IPS-18a (cell line): ENCODE data around the gene DOCK10.

Experiments
- H3K27ac ChIP-seq: one replicate; pipeline ENCODE4 v1.5.1; 2013; ENCODE audit warnings: low read length
- H3K27me3 ChIP-seq: one replicate; pipeline ENCODE4 v1.6.1; 2013; ENCODE audit warnings: mild to moderate bottlenecking, low read length; ENCODE audit not compliant: control insufficient read depth, insufficient read depth
- H3K36me3 ChIP-seq: one replicate; pipeline ENCODE4 v1.6.1; 2013; ENCODE audit warnings: low read depth, low read length; ENCODE audit not compliant: control insufficient read depth
- H3K4me1 ChIP-seq: one replicate; pipeline ENCODE4 v1.6.1; 2013; ENCODE audit warnings: low read depth, low read length; ENCODE audit not compliant: control insufficient read depth
- H3K4me3 ChIP-seq: one replicate; pipeline ENCODE4 v1.5.1; 2013; ENCODE audit warnings: low read length
- H3K9ac ChIP-seq: one replicate; pipeline ENCODE4 v1.6.1; 2013; ENCODE audit warnings: mild to moderate bottlenecking, low read length, moderate library complexity
- H3K9me3 ChIP-seq: one replicate; pipeline ENCODE4 v1.6.1; 2013; ENCODE audit warnings: low read depth, low read length; ENCODE audit not compliant: control insufficient read depth

DOCK10 gene

DNA sequence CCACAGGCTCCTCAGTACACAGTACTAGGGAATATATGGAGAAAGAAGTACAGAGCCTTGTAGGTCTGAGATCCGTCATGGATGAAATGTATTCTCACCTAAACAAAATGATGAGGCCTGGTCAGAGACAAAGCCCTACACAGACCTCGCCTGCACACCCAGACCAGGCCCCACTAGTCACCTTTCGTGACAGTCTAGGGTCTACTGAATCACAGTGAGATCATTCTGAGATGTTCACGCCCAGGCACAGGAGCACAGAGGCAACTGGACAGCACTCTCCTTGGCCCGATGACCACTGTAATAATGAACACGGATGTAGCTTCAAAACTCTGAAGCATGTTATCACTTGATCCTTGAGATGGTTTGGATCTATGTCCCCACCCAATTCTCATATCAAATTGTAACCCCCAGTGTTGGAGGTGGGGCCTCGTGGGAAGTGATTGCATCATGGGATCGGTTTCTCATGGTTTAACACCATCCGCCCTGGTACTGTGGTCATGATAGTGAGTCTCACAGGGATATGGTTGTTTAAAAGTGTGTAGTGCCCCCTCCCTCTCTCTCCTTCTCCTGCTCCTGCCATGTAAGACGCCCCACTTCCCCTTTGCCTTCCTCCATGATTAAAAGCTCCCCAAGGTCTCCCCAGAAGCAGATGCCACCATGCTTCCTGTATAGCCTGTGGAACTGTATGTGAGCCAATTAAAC is 15.1 kb downstream of the DOCK10 start:
- no peak overlapping the region for H3K4me3 ChIP-seq
- no peak overlapping the region for H3K27ac ChIP-seq
- no peak overlapping the region for H3K9ac ChIP-seq
- H3K27me3 ChIP-seq = no peaks in the 10 kb centered on the region
- no peaks in the 10 kb centered on the region for H3K9me3 ChIP-seq
- H3K36me3 ChIP-seq = no peaks in the 10 kb centered on the region
- H3K4me1 ChIP-seq = no peaks in the 10 kb centered on the region

DNA sequence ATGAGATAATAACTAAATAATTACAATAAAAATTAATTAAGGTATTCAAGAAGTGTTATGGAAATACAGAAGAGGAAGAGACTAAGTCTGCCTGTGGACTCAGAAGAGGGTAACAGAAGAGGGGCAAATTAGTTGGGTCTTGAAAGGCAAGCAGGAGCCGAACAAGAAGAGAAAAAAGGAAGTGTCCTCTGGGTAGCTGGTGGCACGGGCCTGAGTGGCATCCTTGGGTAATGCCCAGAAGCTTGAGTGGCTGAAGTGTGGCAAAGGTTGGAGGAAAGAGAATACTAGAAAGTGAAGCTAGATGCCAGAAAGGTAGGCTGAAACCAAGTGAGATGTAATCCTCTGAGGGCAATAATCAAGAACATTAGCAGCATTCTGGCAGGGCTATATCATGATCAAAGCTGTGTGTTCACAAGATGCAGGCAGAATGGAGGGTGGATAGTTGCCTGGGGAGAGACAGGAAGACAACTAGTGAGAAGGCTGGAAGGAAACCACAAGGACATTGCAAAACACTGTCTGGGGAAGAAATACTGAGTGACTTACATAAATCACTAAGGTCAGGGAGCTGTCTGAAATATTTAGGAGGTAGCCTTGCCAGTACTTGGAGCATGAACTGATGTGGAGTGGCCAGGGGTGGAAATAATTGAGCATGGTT is 16.2 kb downstream of the DOCK10 start:
- Histone ChIP-seq H3K27me3 (no peaks in the 10 kb centered on the region), H3K27ac (no peak overlapping the region), H3K9ac (no peak overlapping the region), H3K9me3 (no peaks in the 10 kb centered on the region), H3K4me3 (no peak overlapping the region), H3K4me1 (no peaks in the 10 kb centered on the region), H3K36me3 (no peaks in the 10 kb centered on the region)

DNA sequence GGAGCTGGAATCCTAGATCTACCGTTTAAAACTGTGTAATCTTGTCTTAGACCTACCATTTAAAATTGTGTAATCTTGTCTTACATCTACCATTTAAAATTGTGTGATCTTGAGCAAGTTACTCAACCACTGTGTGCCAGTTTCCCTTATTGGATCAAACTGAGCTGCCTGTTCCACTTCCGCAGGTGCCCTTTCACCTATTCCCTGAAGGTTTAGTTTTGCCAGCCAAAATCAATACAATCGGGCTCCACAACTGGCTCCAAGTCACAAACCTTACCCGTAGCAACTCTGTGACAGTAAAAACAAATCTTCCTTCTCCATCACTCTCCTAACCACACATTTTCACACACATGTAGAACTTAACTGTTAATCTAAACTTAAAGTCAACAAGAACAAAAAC is 20.1 kb downstream of the DOCK10 start:
- Histone ChIP-seq H3K27ac (no peak overlapping the region), H3K4me1 (no peaks in the 10 kb centered on the region)

DNA sequence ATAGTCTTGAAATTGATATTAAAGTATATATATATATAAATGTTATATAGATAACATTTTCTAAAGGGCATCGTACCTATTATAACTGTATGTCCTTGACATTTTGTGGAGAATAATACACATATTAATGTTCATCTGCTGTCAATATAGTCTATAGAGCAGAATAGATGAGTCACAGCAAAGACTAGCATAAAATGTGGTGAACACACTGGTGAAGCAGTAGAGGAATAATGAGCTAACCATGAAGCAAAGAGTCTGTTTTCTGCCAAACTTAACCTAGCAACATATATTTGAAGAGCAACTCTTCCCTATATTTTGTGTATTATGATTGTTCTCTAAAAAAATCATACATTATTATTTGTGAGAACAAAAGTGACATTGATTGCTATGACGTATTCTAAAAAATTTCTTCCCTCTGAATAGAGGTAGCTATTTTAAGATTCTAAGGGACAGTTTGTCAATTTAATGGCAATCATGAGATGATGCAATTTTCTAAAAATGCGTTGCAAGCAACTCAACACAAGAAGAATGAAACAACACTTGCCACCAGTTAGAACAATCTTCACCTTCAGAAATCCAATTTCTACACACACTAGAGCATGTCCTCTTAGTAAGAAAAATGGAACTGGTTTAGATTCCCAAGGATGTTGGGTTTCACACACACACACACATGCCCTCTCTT is 22.0 kb downstream of the DOCK10 start:
- Histone ChIP-seq H3K27ac (no peak overlapping the region), H3K9me3 (no peaks in the 10 kb centered on the region), H3K4me1 (no peaks in the 10 kb centered on the region), H3K9ac (no peak overlapping the region), H3K27me3 (no peaks in the 10 kb centered on the region), H3K36me3 (no peaks in the 10 kb centered on the region), H3K4me3 (no peak overlapping the region)

More for the DNA sequence above, 20.1 kb downstream of the DOCK10 start:
- Histone ChIP-seq H3K4me3 (no peak overlapping the region), H3K27me3 (no peaks in the 10 kb centered on the region), H3K36me3 (no peaks in the 10 kb centered on the region), H3K9me3 (no peaks in the 10 kb centered on the region), H3K9ac (no peak overlapping the region)

DNA sequence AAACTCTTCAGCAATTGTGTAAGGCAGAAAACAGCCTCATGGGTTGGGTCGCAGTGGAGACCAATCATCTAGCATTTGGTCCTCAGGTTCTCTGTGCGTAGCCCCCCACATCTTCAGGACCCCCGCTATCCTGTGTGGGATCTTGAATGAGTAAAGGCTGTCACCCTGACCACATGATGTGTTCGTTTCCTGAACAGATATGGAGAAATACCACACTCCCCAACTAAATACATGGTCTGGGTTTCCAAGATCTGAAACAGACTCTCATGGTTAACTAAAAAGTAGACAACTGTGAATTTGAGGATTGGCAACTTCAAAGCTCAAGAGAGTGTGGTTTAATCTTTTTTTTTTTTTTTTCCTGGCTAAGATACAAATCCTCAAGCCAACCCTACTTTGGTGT is 23.2 kb downstream of the DOCK10 start:
- no peak overlapping the region for H3K9ac ChIP-seq
- H3K27ac ChIP-seq = no peak overlapping the region
- no peaks in the 10 kb centered on the region for H3K27me3 ChIP-seq

DNA sequence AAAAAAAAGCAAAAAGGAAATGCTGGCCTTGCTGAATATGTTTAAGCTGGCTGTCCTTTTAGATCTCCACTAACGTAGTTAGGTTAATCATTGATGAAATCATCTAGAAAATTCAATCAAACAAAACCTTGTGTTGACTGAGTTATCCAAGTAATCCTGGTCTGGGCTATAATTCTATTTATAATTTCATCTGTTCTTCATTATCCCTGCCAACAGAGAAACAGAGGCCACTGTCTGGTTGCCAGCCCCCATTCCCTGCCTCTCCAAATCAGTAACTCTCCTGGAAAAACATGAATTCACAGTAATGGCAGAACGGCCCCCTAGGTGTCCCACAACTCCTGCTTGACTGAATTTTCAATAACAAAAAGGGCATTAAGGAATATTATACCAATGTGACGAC is 24.6 kb downstream of the DOCK10 start:
- Histone ChIP-seq H3K36me3 (no peaks in the 10 kb centered on the region), H3K9me3 (no peaks in the 10 kb centered on the region), H3K4me3 (no peak overlapping the region), H3K4me1 (peaks cover 5% of the 10 kb centered on the region), H3K27me3 (no peaks in the 10 kb centered on the region), H3K9ac (no peak overlapping the region), H3K27ac (no peak overlapping the region)

More for the DNA sequence above, 23.2 kb downstream of the DOCK10 start:
- Histone ChIP-seq H3K9me3 (no peaks in the 10 kb centered on the region), H3K4me3 (no peak overlapping the region), H3K36me3 (no peaks in the 10 kb centered on the region), H3K4me1 (no peaks in the 10 kb centered on the region)

DNA sequence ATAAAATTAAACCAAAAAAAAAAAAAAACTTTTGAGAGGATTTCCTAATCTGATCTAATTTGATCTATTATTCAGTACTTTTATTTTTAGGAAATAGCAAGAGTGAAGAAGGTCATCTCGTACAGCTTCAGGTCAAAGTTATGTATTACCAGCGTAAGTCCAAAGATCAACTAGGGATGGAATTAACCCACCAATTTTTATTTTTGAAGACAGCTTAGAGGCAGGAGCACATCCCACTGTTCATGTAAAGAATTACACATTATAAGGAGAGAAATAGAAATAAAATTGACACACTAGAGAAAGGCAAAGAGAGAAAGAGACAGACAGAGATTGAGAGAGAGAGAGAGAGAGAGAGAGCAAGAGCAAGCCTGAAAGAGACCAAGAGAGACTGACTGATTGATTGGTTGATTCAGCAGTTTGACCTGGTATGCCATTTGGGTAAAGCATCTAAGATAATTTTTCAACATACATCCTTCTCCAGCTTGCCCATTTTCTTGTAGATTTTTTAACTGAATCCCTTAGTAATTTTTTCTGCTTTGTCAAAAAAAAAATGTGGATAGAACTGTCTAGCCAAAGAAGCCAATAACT is 25.1 kb downstream of the DOCK10 start:
- no peaks in the 10 kb centered on the region for H3K36me3 ChIP-seq
- H3K4me1 ChIP-seq = peaks cover 5% of the 10 kb centered on the region

DNA sequence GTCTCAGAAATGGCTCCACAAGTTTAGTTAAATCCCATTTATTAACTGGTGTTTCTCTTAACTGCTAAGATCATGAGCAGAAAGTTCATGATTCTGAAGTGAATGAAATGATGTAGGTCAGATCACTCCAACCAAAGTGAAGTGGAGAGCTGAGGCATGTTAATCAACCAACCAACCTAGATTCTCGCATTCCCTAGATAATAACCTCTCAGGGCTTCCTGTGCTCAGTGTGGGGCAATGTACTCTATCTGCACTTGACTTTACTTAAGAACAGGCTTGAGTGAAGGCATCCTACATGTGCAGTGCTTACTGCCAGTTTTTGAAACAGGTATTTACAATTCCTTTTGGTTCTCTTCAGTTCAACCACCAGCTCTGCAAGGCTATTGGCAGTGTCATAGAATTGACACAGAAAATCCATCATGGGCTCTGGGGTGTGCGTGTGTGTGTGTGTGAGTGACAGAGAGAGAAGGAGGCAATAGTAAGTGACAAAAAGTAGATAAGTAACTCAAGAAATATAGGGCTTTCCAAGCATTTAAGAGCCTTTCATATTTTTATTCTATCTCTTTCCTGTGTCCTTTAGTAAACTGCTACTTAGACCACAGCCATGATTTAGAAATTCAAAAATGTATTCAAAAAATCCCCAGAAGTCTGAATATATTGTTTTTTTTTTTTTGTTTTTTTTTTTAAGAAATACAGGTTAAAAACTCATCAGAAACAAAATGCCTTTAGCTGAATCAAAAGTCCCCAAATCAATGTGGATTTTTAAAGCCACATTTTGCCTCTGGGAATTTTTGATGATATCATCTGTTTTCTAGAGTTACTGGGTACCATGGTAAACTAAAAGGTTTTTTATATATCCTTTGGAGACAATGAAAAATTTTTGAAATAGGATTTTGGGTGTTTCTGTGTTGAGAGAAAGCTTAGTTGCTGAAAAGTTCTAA is 28.6 kb downstream of the DOCK10 start:
- no peaks in the 10 kb centered on the region for H3K9me3 ChIP-seq
- H3K9ac ChIP-seq = no peak overlapping the region
- H3K36me3 ChIP-seq = no peaks in the 10 kb centered on the region
- peaks cover 5% of the 10 kb centered on the region for H3K4me1 ChIP-seq
- H3K4me3 ChIP-seq = no peak overlapping the region
- no peak overlapping the region for H3K27ac ChIP-seq
- no peaks in the 10 kb centered on the region for H3K27me3 ChIP-seq

More for the DNA sequence above, 25.1 kb downstream of the DOCK10 start:
- Histone ChIP-seq H3K9ac (no peak overlapping the region), H3K9me3 (no peaks in the 10 kb centered on the region), H3K27ac (no peak overlapping the region), H3K27me3 (no peaks in the 10 kb centered on the region), H3K4me3 (no peak overlapping the region)

DNA sequence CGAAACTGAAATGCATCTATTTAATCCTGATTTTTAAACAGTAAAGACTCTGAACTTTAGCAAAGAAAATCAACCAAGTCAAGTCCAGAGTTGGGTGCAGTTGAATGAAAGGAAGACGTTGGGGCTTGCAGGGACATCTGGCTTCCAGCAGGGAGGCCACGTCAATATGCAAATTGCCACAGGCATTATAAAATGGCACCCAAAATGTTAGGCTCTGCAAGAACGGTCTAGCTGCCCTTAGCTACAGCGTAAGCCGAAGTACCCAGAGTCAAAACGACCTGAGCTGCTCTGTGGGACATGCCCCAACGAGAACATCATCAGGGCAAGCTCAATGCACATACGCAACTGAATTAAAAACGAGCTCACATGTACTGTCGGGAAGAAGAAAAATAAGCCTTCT is 30.7 kb downstream of the DOCK10 start:
- Histone ChIP-seq H3K9me3 (no peaks in the 10 kb centered on the region), H3K9ac (no peak overlapping the region), H3K4me1 (peaks cover 5% of the 10 kb centered on the region), H3K36me3 (no peaks in the 10 kb centered on the region), H3K4me3 (no peak overlapping the region), H3K27me3 (no peaks in the 10 kb centered on the region), H3K27ac (no peak overlapping the region)

DNA sequence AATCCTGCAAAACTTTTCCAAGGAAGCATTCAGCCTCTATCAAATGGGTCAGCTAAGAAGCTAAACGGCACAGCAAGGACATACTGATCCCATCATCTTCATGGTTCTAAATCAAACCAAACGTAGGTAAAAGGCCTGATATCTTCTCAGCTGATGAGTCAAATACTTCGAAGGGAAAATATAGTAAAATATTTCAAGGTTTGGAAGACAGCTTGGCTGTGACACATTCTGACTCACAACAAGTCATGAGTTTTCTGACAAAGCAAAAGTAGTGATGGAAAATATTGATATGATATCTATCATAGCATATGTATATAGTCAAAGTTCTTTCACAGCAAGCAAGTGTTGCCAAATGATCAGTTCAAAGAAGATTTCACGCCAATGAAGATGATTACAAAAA is 31.5 kb downstream of the DOCK10 start:
- peaks cover 5% of the 10 kb centered on the region for H3K4me1 ChIP-seq
- no peaks in the 10 kb centered on the region for H3K9me3 ChIP-seq
- H3K9ac ChIP-seq = no peak overlapping the region
- H3K4me3 ChIP-seq = no peak overlapping the region
- no peak overlapping the region for H3K27ac ChIP-seq
- H3K27me3 ChIP-seq = no peaks in the 10 kb centered on the region
- H3K36me3 ChIP-seq = no peaks in the 10 kb centered on the region

DNA sequence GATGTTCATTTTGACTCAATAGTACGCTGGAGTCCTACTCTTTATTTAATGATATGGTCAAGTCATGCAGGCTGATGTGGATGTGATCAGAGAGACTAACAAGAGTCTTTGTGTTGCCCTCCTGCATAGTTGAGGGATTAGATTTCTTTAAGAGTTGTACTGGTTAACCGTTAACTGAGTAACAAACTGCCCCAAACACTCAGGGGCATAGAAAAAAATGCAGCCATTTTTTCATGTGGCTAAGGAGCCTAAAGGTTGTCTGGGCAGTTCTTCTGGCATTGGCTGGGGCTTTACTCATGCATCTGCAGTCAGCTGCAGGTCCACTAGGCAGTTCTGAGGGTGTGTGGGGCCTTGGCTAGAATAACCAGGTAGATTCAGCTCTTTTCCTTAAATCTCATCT is 32.5 kb downstream of the DOCK10 start:
- Histone ChIP-seq H3K4me3 (no peak overlapping the region), H3K9me3 (no peaks in the 10 kb centered on the region), H3K27ac (no peak overlapping the region), H3K36me3 (no peaks in the 10 kb centered on the region), H3K9ac (no peak overlapping the region), H3K27me3 (no peaks in the 10 kb centered on the region), H3K4me1 (peaks cover 5% of the 10 kb centered on the region)
